GM12874 (cell line): ENCODE measurements around the gene TMEM141.

ENCODE experiments used
- CTCF ChIP-seq: IDR thresholded peaks from 2 replicates; pipeline ENCODE4 v1.5.1; 2011; ENCODE audit warnings: low read depth, mild to moderate bottlenecking, control low read depth, low read length, moderate library complexity; ENCODE audit not compliant: insufficient read depth

Gene TMEM141

DNA sequence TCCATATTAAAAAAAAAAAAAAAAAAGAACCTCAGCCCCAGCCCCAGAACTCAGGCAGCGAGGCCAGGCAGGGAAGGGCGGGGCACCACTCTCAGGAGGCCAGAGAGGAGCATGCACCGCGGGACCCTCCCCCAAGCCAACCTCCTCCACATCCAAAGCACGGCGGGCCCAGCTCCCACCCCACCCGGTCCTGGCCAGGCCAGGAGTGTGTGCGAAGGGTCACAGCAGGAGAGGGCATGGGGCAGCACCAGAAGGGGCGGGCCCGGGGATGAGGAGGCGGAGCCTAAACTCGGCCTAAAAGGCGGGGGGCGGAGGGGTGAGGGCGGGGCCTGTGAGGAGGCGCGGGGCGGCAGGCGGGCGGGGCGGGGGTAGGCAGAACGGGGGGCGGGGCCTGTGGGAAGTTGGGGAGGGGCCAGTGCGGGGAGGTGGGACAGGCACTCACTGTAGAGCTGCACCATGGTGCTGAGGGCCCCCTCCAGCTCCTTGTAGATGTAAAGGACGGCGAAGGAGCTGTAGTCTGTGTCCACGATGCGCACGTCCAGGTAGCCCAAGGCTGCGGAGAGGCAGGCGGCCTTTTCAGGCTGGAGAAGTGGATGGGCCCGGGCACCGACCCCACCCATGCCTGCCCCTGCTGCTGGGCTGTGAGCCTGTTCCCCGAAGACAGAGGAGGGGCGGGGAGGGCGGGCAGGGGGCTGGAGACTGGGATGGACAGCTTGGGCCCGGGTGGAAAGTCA lies 28.1 kb upstream of the TMEM141 start:
- no peak for TF ChIP-seq CTCF

DNA sequence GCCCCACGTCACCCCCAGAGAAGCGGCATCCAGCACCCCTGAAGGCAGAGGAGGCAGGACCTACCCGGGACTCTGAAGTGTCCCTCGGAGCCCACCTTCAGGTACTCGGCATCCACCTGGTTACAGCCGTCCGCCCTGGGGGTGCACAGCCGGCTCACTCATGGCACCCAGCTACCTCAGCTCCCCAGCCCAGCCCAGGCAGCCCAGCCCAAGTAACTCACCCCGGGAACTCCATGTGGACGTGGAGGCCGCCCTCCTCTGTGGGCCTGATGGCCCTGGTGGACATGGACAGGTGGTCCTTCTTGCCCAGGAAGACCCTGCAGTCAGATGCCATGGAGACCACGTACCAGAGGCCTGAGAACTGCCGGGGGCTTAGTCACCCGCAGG lies 27.5 kb upstream of the TMEM141 start:
- TF ChIP-seq CTCF: no peak

- TF ChIP-seq CTCF: no peak
These were observed 26.7 kb upstream of the TMEM141 start, which contains the start of gene LCN15 for GRCh38 chr9:136764301-136764891. Gene LCN15 (minus strand): TSS chr9:136764518. CDS start chr9:136764488, 30 bp downstream.

GRCh38 chr9:136765041-136765440 lies 26.1 kb upstream of the TMEM141 start:
- TF ChIP-seq CTCF: no peak

DNA sequence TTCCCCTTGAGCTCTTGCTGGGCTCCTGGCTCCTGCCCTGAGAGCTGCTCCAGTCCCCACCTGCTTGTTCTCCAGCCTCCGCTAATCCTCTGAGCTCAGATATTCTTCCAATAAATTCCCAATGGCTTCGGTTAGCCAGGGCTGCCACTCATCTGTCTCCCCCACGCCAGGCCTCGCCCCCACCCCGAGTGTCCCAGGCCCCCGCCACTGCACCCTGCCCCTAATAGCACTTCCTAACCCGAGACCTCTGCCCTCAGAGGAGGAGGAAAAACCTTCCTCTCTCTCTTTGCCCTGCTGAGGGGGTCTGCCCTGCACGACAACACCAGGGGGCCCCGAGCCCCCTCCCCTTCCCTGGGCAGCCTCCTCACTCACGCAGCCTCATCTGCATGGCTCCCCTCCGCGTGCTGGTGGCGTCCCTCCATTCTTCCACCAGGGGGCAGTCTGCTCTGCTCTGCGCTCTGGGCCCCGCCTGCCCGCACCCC lies 21.4 kb upstream of the TMEM141 start:
- TF ChIP-seq CTCF: peak; percentile 80

DNA sequence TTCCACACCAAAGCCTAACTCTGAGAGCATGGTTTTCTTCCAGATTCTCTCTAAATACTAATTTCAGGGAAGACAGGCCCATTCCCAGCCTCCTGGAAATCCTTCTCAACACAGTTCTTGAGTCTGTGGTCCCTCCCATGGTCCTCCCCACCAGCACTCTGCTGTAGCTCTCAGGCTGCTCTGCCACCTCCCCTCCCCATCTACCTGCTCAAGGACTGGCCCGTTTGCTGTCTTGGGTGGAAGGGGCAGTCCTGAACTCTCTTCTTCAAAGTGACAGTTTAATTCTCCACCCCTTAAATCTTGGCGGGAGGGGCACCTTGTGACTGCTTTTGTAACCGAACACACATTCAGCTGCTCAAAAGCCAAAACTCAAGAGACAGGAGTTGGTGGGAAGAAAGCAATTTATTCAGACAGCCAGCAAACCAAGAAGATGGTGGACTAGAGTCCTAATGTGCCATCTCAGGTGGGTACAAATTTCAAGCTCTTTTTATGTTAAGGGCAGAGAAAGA lies 19.2 kb upstream of the TMEM141 start:
- no peak for TF ChIP-seq CTCF

GRCh38 chr9:136773386-136774044 lies 17.6 kb upstream of the TMEM141 start:
- no peak for TF ChIP-seq CTCF
